ENCODE results near the gene SPACA4. TPM values are rescaled to one million over a fixed set of nuclear protein-coding genes. Genes with fewer than 3 reads are reported as not detected.

The SPACA4 gene
- total RNA-seq, 1 experiment from 2014 or later: not detected

DNA sequence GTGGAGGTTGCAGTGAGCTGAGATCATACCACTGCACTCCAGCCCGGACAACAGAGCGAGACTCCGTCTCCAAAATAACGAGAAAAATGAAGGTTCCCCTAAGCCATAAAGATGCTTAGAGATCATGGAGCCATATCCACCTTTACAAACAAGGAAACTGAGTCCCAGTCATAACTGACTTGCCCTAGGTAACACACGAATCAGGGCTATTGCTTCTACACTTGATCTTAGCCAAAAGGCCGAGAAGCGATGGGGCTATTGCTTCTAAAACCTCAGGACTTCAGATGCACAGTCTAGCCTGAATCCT, 27.4 kb downstream of the SPACA4 start:
- no peak overlapping the region for H3K4ac ChIP-seq (ENCODE audit: low read depth, low read length)
- H3K9me3 ChIP-seq (ENCODE audit: control insufficient read depth, low read depth, low read length): no peaks in the 10 kb centered on the region
- no peak overlapping the region for H2AK5ac ChIP-seq (ENCODE audit: insufficient read length, low read length)
- H3K56ac ChIP-seq (ENCODE audit: insufficient read length, low read depth, low read length): no peak overlapping the region
- H3K9ac ChIP-seq (ENCODE audit: extremely low read depth, insufficient read length, low read length): no peak overlapping the region
- no CpG with 5 or more reads among the region's 7 CpGs for WGBS (ENCODE audit: extremely low coverage, insufficient read length, low lambda C conversion rate)
- H4K20me1 ChIP-seq (ENCODE audit: control insufficient read depth, insufficient read depth, insufficient read length): no peaks in the 10 kb centered on the region
- H3T11ph ChIP-seq (ENCODE audit: low read length): no peak overlapping the region
- peak overlapping the region in 1 of 3 experiments; percentile 55; a peak in 1 of 7 replicates for H3K27ac Mint-ChIP-seq
- peaks cover 4% of the 10 kb centered on the region for H3K27me3 Mint-ChIP-seq (ENCODE audit: low read depth)
- H3K4me2 ChIP-seq (ENCODE audit: insufficient read depth, insufficient read length, low read length): peak overlapping the region; percentile 39
- H2BK5ac ChIP-seq (ENCODE audit: insufficient read length, low read length): no peak overlapping the region
- H3K79me1 ChIP-seq (ENCODE audit: insufficient read depth, low read depth, low read length, poor library complexity, severe bottlenecking): no peaks in the 10 kb centered on the region
- peaks cover 4 to 22% (median 16%) of the 10 kb centered on the region in 3 experiments; a peak in 6 of 7 replicates for H3K36me3 Mint-ChIP-seq (ENCODE audit: insufficient read depth in 1 of 3, low read depth in 3 of 3)
- H3K4me1 ChIP-seq (ENCODE audit: insufficient read depth, low read length): peaks cover 9% of the 10 kb centered on the region; the same call in 1 of the 2 replicates
- H4K5ac ChIP-seq (ENCODE audit: insufficient read length, low read depth, low read length): no peak overlapping the region
- H3K27me3 ChIP-seq (ENCODE audit: insufficient read depth, low read length): no peaks in the 10 kb centered on the region; the same call in 1 of the 2 replicates
- H3K14ac ChIP-seq (ENCODE audit: insufficient read depth, low read length): no peak overlapping the region
- no peak overlapping the region for H4K91ac ChIP-seq (ENCODE audit: insufficient read length, low read depth, low read length)
- TF ChIP-seq, protein P1, sequence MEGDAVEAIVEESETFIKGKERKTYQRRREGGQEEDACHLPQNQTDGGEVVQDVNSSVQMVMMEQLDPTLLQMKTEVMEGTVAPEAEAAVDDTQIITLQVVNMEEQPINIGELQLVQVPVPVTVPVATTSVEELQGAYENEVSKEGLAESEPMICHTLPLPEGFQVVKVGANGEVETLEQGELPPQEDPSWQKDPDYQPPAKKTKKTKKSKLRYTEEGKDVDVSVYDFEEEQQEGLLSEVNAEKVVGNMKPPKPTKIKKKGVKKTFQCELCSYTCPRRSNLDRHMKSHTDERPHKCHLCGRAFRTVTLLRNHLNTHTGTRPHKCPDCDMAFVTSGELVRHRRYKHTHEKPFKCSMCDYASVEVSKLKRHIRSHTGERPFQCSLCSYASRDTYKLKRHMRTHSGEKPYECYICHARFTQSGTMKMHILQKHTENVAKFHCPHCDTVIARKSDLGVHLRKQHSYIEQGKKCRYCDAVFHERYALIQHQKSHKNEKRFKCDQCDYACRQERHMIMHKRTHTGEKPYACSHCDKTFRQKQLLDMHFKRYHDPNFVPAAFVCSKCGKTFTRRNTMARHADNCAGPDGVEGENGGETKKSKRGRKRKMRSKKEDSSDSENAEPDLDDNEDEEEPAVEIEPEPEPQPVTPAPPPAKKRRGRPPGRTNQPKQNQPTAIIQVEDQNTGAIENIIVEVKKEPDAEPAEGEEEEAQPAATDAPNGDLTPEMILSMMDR (conservative IDR thresholded peaks at IDR 0.05): no peak
- no peaks in the 10 kb centered on the region for H3K9me3 Mint-ChIP-seq
- DNase-seq: no peak
- H2BK120ac ChIP-seq (ENCODE audit: low read depth, low read length, poor library complexity, severe bottlenecking): no peak overlapping the region
- no peak overlapping the region for H4K8ac ChIP-seq (replicated peaks; ENCODE audit: insufficient read length, low read depth, low read length)
- peaks cover 32 to 53% of the 10 kb centered on the region in 2 experiments for H3K4me1 Mint-ChIP-seq
- H3K79me2 ChIP-seq (ENCODE audit: insufficient read depth, low read length): no peaks in the 10 kb centered on the region
- no peak overlapping the region for H2BK15ac ChIP-seq (ENCODE audit: low read depth, low read length)
- H3K27ac ChIP-seq (ENCODE audit: insufficient read length, low read depth, low read length): no peak overlapping the region
- no peak overlapping the region for H3K18ac ChIP-seq (ENCODE audit: insufficient read length, low read depth, low read length)
- H3K23me2 ChIP-seq (ENCODE audit: insufficient read length, low read depth, low read length, poor library complexity, severe bottlenecking): peaks cover 32% of the 10 kb centered on the region
- no peak overlapping the region for H2BK12ac ChIP-seq (ENCODE audit: insufficient read length, low read depth, low read length)
- H2AFZ ChIP-seq (ENCODE audit: low read length): no peak overlapping the region
- no peak overlapping the region for H3K23ac ChIP-seq (ENCODE audit: insufficient read length, low read depth, low read length)
- no peak overlapping the region for H2BK20ac ChIP-seq (ENCODE audit: low read depth, low read length, poor library complexity, severe bottlenecking)
- peak overlapping the region; percentile 30 to 63; a peak in 3 of 5 replicates for H3K4me3 Mint-ChIP-seq
